Spleen (tissue), 11 donors: ENCODE data around the gene P2RY6. TPM values are rescaled to one million over a fixed set of nuclear protein-coding genes. Genes with fewer than 3 reads are reported as not detected.

Experiments
- DNase-seq: peaks from one replicate; pipeline ENCODE4 v3.0.0-alpha.2; 2020
- H3K27ac ChIP-seq, 8 donors: fragments of 200-600 bp; sonication (generic) in 7 of 8; 1 replicate in 4 of 8; 2 replicates in 4 of 8; pipeline versions ENCODE4 v1.5.0 to v1.8.0; 2016 to 2021; ENCODE audit warnings: inconsistent platforms in 4 of 8, mild to moderate bottlenecking in 4 of 8, moderate library complexity in 1 of 8
- H3K27me3 ChIP-seq, 7 donors: fragments of 200-600 bp; sonication (generic) in 6 of 7; replicated peaks in 1 of 7; 1 replicate in 4 of 7; 2 replicates in 3 of 7; pipeline versions ENCODE4 v1.5.0 to v1.8.0; 2016 to 2021; ENCODE audit warnings: inconsistent platforms in 3 of 7, mild to moderate bottlenecking in 1 of 7
- H3K36me3 ChIP-seq, 6 donors: fragments of 200-600 bp; sonication (generic) in 5 of 6; 1 replicate in 4 of 6; 2 replicates in 2 of 6; pipeline versions ENCODE4 v1.5.0 to v1.8.0; 2016 to 2021; ENCODE audit warnings: inconsistent platforms in 2 of 6
- H3K4me1 ChIP-seq, 6 donors: fragments of 200-600 bp; sonication (generic) in 5 of 6; 1 replicate in 3 of 6; 2 replicates in 3 of 6; pipeline versions ENCODE4 v1.5.0 to v1.8.0; 2016 to 2021; ENCODE audit warnings: inconsistent platforms in 3 of 6
- H3K4me3 ChIP-seq, 8 donors: fragments of 200-600 bp; sonication (generic) in 7 of 8; 1 replicate in 4 of 8; 2 replicates in 4 of 8; pipeline versions ENCODE4 v1.5.0 to v1.8.0; 2016 to 2021; ENCODE audit warnings: inconsistent platforms in 4 of 8, mild to moderate bottlenecking in 4 of 8, moderate library complexity in 2 of 8
- H3K9me3 ChIP-seq, 8 donors: fragments of 200-600 bp; sonication (generic) in 7 of 8; 1 replicate in 4 of 8; 2 replicates in 4 of 8; pipeline versions ENCODE4 v1.5.0 to v1.8.0; 2016 to 2021; ENCODE audit warnings: inconsistent platforms in 4 of 8
- POLR2A ChIP-seq, 3 donors: fragments of 450-650 bp; IDR thresholded peaks; one replicate each; pipeline ENCODE4 v1.5.1; 2017; ENCODE audit warnings: antibody characterized with exemption in 3 of 3, mild to moderate bottlenecking in 1 of 3
- POLR2AphosphoS5 ChIP-seq, 3 donors: sonication (generic); formaldehyde crosslinking; IDR thresholded peaks; one replicate each; pipeline ENCODE4 v1.5.1; 2017; ENCODE audit warnings: antibody characterized with exemption in 3 of 3
- WGBS, 5 donors: extraction: QIAGEN DNeasy Blood & Tissue Kit in 3 of 5; methylation state at CpG; one replicate each; pipeline versions ENCODE4 v1.1.5 to v1.1.7; 2013 to 2018; 5-methylcytosine and 5-hydroxymethylcytosine counted together
- intact Hi-C: fragments of 100-400 bp; cut with DNase I; formaldehyde crosslinking; loops from one replicate; pipeline ENCODE4 v1.15.0; 2023; ENCODE audit warnings: low total_unique reads
- polyA plus RNA-seq, 3 donors: library from polyadenylated mRNA; stranded (reverse); fragments of 200-250 nt; gene quantifications; one replicate each; pipeline ENCODE4 v1.2.1, GENCODE V29; 2013
- total RNA-seq, 7 donors: library from RNA; depleted of rRNA in 3 of 7; stranded (reverse); fragments of >200 nt in 3 of 7; fragmentation: NEBNext Ultra II Directional in 4 of 7; extraction: Animal tissue kit (Norgen Biotek cat#: 25700) in 4 of 7; gene quantifications; one replicate each; pipeline versions ENCODE4 v1.1.0 to v1.2.1, GENCODE V29; 2016 to 2021
- TF ChIP-seq, protein P1 (sequence below), 11 experiments: fragments of 200-600 bp in 7 of 11; fragments of 450-650 bp in 4 of 11; sonication (generic) in 4 of 11; IDR thresholded peaks in 8 of 11; conservative IDR thresholded peaks in 3 of 11; 1 replicate in 7 of 11; 2 replicates in 4 of 11; pipeline versions ENCODE4 v1.4.0 to v1.8.0; 2016 to 2021; ENCODE audit warnings: antibody characterized with exemption in 11 of 11, inconsistent platforms in 4 of 11, mild to moderate bottlenecking in 1 of 11
- donor health status: healthy with polysubstance abuse.
- donor health status: DM: no; HTN: no; CAD: no; lungs with moderate emphysema.
- donor health status: DM: no; HTN: no; CAD: no.
- donor health status: Bipolar disorder and iron deficiency.
- donor health status: healthy.
- donor health status: DM: no; HTN: no; CAD: no.
- donor health status: DM: yes; HTN: yes; CAD: no.

P2RY6 gene
- total and polyA plus RNA-seq, 10 donors: 8.2 to 109 (median 56.9) TPM

DNA sequence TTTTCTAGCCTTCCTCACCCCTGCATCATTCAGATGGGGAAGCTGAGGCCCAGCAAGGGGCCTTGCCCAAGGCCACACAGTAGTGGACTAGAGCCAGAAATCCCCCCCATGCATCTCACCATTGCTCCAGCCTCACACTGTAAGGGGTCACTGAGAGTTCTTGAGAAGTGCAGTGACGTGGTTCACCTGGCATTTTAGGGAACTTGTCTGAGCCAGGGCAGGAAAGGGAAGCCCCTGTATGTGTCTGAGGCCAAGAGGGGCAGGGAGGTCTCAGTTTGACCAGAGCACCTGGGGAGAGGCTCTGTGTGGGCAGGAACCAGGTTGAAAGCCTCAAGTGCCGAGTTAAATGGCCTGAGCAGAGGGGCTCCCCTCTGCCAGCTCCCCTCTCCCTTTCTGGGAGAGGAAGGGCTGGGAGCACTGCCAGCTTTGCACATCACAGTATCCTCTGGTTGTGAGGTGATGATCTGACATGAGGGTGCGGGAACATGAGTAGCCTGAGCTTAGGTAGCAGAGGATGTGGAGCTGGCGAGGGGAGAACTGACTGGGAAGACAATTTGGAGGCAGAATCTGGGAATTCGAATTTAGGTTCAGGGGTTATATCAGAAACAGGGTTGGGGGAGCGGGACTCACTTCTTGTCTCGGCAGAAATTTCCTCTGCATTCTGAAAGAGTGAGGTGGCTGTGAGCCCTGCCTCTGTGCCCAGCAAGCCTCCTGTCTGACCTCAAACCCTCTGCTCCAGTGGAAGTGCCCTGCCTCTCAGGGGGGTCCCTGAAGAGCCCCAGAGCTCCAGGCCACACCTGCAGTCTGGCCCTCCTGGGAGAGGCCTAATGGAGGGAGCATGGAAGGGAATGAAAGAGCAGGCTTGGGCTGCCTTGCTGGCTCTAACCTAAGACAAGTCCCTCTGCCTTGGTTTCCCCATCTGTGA is 50.5 kb downstream of the P2RY6 start:
- intact Hi-C loops: no loop called here
- Histone ChIP-seq H3K4me3 (no peak overlapping the region), H3K9me3 (no peaks in the 10 kb centered on the region), H3K36me3 (no peaks in the 10 kb centered on the region), H3K27ac (peak overlapping the region; percentile 57 to 83 (median 74)), H3K4me1 (peaks cover 23 to 94% (median 58%) of the 10 kb centered on the region in 6 donors), H3K27me3 (no peaks in the 10 kb centered on the region)
- no peak for TF ChIP-seq POLR2A (IDR thresholded peaks at IDR 0.05)
- no peak for TF ChIP-seq POLR2AphosphoS5 (IDR thresholded peaks at IDR 0.05)
- TF ChIP-seq, protein P1, sequence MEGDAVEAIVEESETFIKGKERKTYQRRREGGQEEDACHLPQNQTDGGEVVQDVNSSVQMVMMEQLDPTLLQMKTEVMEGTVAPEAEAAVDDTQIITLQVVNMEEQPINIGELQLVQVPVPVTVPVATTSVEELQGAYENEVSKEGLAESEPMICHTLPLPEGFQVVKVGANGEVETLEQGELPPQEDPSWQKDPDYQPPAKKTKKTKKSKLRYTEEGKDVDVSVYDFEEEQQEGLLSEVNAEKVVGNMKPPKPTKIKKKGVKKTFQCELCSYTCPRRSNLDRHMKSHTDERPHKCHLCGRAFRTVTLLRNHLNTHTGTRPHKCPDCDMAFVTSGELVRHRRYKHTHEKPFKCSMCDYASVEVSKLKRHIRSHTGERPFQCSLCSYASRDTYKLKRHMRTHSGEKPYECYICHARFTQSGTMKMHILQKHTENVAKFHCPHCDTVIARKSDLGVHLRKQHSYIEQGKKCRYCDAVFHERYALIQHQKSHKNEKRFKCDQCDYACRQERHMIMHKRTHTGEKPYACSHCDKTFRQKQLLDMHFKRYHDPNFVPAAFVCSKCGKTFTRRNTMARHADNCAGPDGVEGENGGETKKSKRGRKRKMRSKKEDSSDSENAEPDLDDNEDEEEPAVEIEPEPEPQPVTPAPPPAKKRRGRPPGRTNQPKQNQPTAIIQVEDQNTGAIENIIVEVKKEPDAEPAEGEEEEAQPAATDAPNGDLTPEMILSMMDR (IDR thresholded peaks at IDR 0.05 in 8 of 11, conservative IDR thresholded peaks at IDR 0.05 in 3 of 11): no peak
- DNase-seq: no peak
- 46 to 67% (median 62%) methylated on average over 7 of the region's 7 CpGs for WGBS, 5 donors

DNA sequence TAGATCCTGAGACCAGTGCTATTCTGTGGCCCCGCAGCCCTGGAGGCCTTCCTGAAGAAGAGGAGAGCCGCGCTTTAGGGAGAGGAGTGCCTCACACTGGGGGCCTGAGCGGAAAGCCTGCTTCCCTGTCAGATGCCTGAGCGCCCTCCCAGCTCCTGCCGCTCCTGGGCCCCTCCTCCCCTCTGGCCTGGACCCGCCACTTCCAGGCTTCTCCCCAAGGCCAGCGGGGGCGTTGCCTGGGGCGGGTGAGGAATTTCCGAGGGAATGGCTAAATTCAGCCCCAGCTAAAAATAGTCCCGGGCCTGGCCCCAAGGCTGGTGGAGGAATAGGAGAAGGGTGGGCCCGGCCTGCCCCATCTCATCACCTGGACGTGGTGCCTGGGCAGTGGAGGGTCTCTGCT is 51.3 kb downstream of the P2RY6 start:
- no peaks in the 10 kb centered on the region for H3K36me3 ChIP-seq
- H3K9me3 ChIP-seq: no peaks in the 10 kb centered on the region
- H3K27ac ChIP-seq: peak overlapping the region; percentile 57 to 83 (median 74)
- TF ChIP-seq POLR2AphosphoS5 (IDR thresholded peaks at IDR 0.05): peak; percentile 69 to 81 (median 79)
- TF ChIP-seq, protein P1 (IDR thresholded peaks at IDR 0.05 in 8 of 11, conservative IDR thresholded peaks at IDR 0.05 in 3 of 11): no peak
- whole genome bisulfite sequencing, 5 donors: 19 to 56% (median 50%) methylated on average over 11 to 14 of the region's 14 CpGs
- peaks cover 23 to 94% (median 58%) of the 10 kb centered on the region in 6 donors for H3K4me1 ChIP-seq
- intact Hi-C loops: no loop called here
- H3K27me3 ChIP-seq: no peaks in the 10 kb centered on the region
- DNase-seq: peak; percentile 82
- no peak overlapping the region for H3K4me3 ChIP-seq

DNA sequence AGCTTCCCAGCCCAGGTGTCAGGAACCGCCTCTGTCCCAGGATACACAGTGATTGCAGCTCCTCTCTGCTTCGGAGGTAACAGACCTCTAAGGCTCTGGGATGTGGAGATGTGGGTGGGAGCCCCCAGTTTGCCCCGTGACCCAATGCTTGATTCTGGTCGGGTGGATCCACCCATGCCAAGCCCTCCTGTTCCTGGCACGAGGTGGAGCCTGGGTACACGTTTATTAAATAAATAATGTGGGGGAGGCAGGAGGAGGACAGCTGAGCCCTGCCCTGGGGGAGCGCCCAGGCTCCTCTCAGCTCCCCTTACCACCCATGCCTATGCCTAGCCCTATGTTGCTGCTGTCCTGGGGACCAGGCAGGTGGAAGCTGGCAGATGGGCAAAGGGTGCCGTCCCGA is 52.0 kb downstream of the P2RY6 start:
- 66 to 83% (median 75%) methylated on average over 8 to 9 of the region's 9 CpGs for WGBS, 5 donors
- no peak overlapping the region for H3K4me3 ChIP-seq

DNA sequence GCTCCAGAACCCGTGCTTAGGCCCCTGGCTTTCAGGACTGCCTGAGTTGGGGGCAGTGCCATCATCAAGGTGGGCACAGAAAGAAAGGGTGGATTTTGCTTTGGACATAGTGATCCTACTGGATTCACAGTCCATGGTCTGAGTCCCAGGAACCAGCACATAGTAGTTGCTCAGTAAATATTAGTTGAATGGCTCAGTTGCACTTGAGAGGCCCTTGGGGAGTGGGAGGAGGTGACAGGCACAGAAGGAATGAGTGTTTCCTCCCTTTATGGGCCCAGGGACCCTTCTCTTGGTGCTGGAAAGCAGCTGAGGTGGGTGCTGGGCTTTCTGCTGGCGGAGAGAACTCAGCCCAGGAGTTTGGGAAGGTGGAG is 52.5 kb downstream of the P2RY6 start:
- H3K9me3 ChIP-seq: no peaks in the 10 kb centered on the region
- DNase-seq: no peak
- intact Hi-C loops: no loop called here
- H3K4me3 ChIP-seq: no peak overlapping the region
- peaks cover 23 to 95% (median 59%) of the 10 kb centered on the region in 6 donors for H3K4me1 ChIP-seq
- TF ChIP-seq, protein P1 (IDR thresholded peaks at IDR 0.05 in 8 of 11, conservative IDR thresholded peaks at IDR 0.05 in 3 of 11): no peak
- TF ChIP-seq POLR2A (IDR thresholded peaks at IDR 0.05): no peak
- no peak for TF ChIP-seq POLR2AphosphoS5 (IDR thresholded peaks at IDR 0.05)
- peak overlapping the region; percentile 42 to 83 (median 74) for H3K27ac ChIP-seq
- no peaks in the 10 kb centered on the region for H3K36me3 ChIP-seq
- no peaks in the 10 kb centered on the region for H3K27me3 ChIP-seq
- WGBS, 5 donors: 79 to 97% (median 86%) methylated on average over 2 of the region's 2 CpGs

More for the DNA sequence above, 52.0 kb downstream of the P2RY6 start:
- DNase-seq: no peak
- intact Hi-C loops: no loop called here
- Histone ChIP-seq H3K27me3 (no peaks in the 10 kb centered on the region), H3K4me1 (peaks cover 23 to 93% (median 57%) of the 10 kb centered on the region in 6 donors), H3K9me3 (no peaks in the 10 kb centered on the region), H3K36me3 (no peaks in the 10 kb centered on the region), H3K27ac (peak overlapping the region; percentile 42 to 83 (median 74))
- TF ChIP-seq, protein P1 (IDR thresholded peaks at IDR 0.05 in 8 of 11, conservative IDR thresholded peaks at IDR 0.05 in 3 of 11): no peak
- TF ChIP-seq POLR2A (IDR thresholded peaks at IDR 0.05) (no peak), POLR2AphosphoS5 (IDR thresholded peaks at IDR 0.05) (no peak)
